Immature natural killer cell (primary cell): ENCODE data around the gene RAI14. TPM values are rescaled to one million over a fixed set of nuclear protein-coding genes. Genes with fewer than 3 reads are reported as not detected.
"Not testable (repeated sequence)": the region's sequence is repeated elsewhere in the genome, so short reads cannot be mapped to it uniquely, and the experiment has no call there.

Experiments used
- DNase-seq, 3 donors: peaks; one replicate each; pipeline ENCODE4 v3.0.0; 2022; ENCODE audit warnings: mixed read lengths in 1 of 3
- H3K27ac Mint-ChIP-seq, 6 donors: one replicate each; pipeline ENCODE4 v1.8.0; 2020; ENCODE audit warnings: mixed read lengths in 6 of 6, mild to moderate bottlenecking in 5 of 6, inconsistent platforms in 4 of 6, moderate library complexity in 3 of 6
- H3K27me3 Mint-ChIP-seq, 3 donors: one replicate each; pipeline ENCODE4 v1.8.0; 2020 to 2021; ENCODE audit warnings: low read depth in 3 of 3, mild to moderate bottlenecking in 3 of 3, mixed read lengths in 3 of 3, moderate library complexity in 3 of 3, inconsistent platforms in 1 of 3
- H3K36me3 Mint-ChIP-seq, 3 donors: one replicate each; pipeline ENCODE4 v1.8.0; 2020; ENCODE audit warnings: mixed read lengths in 3 of 3, inconsistent platforms in 2 of 3, mild to moderate bottlenecking in 2 of 3
- H3K4me1 Mint-ChIP-seq, 2 donors: one replicate each; pipeline ENCODE4 v1.8.0; 2020; ENCODE audit warnings: inconsistent platforms in 2 of 2, mild to moderate bottlenecking in 2 of 2, mixed read lengths in 2 of 2, moderate library complexity in 1 of 2
- H3K4me3 Mint-ChIP-seq, 5 donors: one replicate each; pipeline ENCODE4 v1.8.0; 2020; ENCODE audit warnings: mild to moderate bottlenecking in 5 of 5, mixed read lengths in 5 of 5, inconsistent platforms in 3 of 5, moderate library complexity in 3 of 5
- H3K9me3 Mint-ChIP-seq, 6 donors: one replicate each; pipeline ENCODE4 v1.8.0; 2020; ENCODE audit warnings: mild to moderate bottlenecking in 6 of 6, mixed read lengths in 6 of 6, inconsistent platforms in 4 of 6, moderate library complexity in 3 of 6
- polyA plus RNA-seq, 3 donors: library from polyadenylated mRNA; unstranded; fragments of 300-500 nt; fragmentation: Illumina TruSeq; gene quantifications; one replicate each; pipeline ENCODE4 v1.2.3, GENCODE V29; 2021

The RAI14 gene
- polyA plus RNA-seq, 3 donors from 2014 or later: 0.97 to 6.6 TPM; not detected in 1

DNA sequence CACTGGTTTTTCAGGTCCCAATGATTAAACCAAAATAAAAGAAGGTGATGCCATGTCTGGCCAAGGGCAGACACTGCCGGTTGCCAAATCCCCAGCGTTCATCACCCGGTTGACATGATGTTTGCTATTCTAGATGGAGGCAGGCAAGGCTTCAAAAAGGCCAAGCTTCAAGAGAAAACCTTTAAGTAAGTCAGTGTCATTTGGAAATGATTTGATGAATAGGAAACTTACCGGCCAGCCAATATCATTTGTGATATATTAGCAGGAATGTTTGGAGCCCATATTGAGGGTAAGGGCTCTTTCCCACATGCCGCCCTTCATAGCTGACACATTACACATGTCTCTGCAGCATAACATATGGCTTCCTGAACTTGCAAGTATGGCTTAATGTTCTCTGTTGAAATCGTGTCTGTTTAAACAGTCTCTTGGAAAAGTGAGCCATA lies 93.3 kb downstream of the RAI14 start:
- no peak overlapping the region for H3K27ac Mint-ChIP-seq
- H3K4me3 Mint-ChIP-seq: no peak overlapping the region
- no peaks in the 10 kb centered on the region for H3K36me3 Mint-ChIP-seq
- peaks cover 0 to 1% of the 10 kb centered on the region in 2 donors for H3K4me1 Mint-ChIP-seq
- peaks cover 0 to 4% (median 2%) of the 10 kb centered on the region in 3 donors for H3K27me3 Mint-ChIP-seq
- no peak for DNase-seq
- H3K9me3 Mint-ChIP-seq: no peaks in the 10 kb centered on the region

DNA sequence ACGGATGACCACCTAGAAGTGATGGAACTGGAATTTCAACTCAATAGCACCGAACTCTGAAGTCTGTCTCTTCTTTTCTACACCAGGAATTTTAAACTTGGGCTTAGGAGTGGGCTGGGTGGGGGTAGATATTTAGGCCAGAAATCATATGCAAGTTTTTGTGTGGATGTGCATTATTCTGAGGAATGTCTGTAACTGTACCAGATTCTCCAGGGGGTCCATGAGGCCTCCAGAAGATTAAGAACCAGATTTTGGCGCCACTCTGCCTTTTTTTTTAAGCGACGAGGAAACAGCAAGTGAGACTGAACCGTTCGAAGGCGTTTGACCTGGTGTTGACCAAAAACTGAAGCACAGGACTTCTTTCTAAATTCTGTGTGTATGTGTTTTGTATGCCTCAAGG lies 94.1 kb downstream of the RAI14 start:
- Mint-ChIP-seq H3K4me3 (no peak overlapping the region), H3K27ac (no peak overlapping the region), H3K4me1 (peaks cover 0 to 1% of the 10 kb centered on the region in 2 donors), H3K36me3 (no peaks in the 10 kb centered on the region), H3K9me3 (no peaks in the 10 kb centered on the region), H3K27me3 (peaks cover 0 to 4% (median 2%) of the 10 kb centered on the region in 3 donors)
- no peak for DNase-seq

DNA sequence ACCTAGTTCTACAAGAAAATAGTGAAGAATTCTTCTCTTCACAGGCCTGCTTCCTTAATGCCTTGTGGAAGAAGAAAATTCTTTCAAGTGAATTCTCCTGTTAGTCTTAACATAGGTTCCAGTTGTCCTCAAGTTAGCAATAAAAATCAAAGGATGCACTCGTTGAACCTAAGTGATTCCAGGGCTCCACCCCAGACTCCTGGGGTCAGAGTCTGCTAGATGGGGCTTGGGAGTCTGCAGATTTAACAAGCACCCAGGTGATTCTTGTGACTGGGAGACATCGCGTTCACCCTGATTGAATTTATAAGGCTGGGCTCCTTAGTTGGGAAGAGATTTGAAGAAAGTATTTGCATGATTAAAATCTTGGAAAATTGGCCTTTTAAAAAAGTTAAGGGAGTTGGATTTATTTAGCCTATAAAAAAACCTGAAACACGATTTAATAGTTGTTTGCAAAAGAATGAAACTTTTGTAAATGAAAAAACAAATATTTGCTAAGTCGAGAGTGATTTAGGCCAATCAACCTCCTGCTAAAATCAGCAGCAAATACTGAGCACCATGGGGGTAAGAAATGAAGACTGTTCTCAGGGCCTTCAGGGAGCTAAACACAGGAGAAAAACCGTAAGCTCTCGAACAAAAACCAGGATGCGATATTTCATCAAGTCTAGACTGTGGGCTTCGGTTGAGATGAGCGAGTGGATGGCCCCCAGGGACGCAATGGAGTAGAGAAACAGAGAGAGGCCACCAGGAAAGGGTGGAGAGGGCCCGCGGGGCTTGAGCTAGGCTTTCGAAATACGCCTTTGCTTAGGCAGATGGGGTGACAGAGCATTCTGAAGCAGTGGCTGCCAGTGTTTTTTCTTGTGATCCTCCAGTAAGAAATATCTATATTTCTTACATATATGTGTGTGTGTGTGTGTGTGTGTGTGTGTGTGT lies 95.9 kb downstream of the RAI14 start:
- DNase-seq: no peak
- H3K9me3 Mint-ChIP-seq: no peaks in the 10 kb centered on the region
- H3K36me3 Mint-ChIP-seq: no peaks in the 10 kb centered on the region
- no peaks in the 10 kb centered on the region for H3K4me1 Mint-ChIP-seq
- H3K4me3 Mint-ChIP-seq: no peak overlapping the region
- no peak overlapping the region for H3K27ac Mint-ChIP-seq
- no peaks in the 10 kb centered on the region for H3K27me3 Mint-ChIP-seq

DNA sequence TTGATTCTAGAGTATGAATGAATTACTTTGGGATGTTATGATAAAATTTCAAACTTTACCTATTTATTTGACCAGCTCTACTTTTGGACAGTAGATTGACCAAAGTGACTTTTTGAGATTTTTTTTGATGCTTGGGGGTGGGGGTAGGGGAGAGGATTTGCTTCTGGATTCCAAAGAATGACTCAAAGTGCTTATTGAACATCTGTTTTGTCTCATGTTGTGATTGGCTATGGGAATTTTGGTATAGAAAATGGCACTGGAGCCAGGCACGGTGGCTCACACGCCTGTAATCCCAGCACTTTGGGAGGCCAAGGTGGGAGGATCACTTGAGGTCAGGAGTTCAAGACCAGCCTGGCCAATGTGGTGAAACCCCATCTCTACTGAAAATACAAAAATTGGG lies 97.1 kb downstream of the RAI14 start:
- H3K9me3 Mint-ChIP-seq, H3K4me1 Mint-ChIP-seq, H3K27ac Mint-ChIP-seq, DNase-seq, H3K36me3 Mint-ChIP-seq, H3K27me3 Mint-ChIP-seq, H3K4me3 Mint-ChIP-seq: not testable (repeated sequence)

DNA sequence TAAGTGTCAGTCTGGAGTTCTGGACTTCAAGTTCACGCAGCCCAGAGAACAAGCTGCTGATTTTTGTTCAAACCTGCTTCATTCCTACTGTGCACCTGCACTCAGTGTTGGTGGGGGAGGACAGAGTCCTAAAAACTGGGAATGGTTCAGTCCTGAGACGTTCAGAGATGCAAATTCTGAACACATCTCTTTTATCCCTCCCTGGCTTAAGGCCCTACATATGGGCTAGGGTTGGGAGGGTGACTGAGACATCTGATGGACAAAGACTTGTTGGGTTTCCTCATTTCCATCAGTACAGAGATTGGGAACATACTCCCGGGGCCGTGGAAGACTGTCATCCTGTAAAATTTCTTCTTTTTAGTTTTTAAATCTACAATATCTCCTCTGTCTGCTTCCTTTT lies 99.8 kb downstream of the RAI14 start:
- DNase-seq: no peak
- no peaks in the 10 kb centered on the region for H3K4me1 Mint-ChIP-seq
- no peaks in the 10 kb centered on the region for H3K27me3 Mint-ChIP-seq
- H3K27ac Mint-ChIP-seq: no peak overlapping the region
- no peaks in the 10 kb centered on the region for H3K36me3 Mint-ChIP-seq
- no peaks in the 10 kb centered on the region for H3K9me3 Mint-ChIP-seq
- no peak overlapping the region for H3K4me3 Mint-ChIP-seq

DNA sequence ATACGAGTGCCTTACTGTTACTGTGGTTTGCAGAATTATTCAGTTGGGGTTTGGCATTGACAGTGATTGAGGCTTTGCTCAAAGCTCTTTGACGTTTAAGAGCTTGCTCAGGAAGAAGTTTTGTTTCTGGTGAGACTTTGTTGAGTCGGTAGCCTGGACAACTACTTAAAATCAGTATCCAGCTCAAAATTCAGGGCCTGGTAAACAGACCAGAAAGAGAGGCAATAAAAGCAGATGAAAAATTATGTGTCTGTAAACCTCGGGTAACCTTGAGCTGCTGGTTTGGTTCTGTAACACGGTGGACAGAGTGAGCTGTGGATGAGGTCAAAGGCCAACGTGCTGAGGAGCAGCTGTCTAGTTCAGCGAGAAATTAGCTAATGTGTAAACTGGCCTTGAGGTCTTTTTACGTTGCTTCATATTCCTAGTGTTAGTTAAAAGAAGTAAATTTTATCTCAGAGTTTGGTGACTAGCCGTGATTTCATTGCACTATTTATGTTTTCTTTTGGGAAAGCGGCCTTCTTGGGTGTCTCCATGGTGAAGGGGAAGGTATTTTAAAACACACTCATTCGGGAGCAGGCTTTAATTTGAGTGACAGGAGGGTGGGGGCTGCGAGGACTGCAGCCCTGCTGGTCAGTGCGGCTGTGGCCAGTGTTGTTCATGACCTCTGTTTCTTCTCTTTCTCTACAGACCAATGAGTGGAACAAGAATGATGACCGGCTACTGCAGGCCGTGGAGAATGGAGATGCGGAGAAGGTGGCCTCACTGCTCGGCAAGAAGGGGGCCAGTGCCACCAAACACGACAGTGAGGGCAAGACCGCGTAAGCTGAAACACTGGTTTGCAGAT lies 100.9 kb downstream of the RAI14 start:
- H3K27me3 Mint-ChIP-seq: peaks cover 0 to 2% (median 0%) of the 10 kb centered on the region in 3 donors
- no peaks in the 10 kb centered on the region for H3K9me3 Mint-ChIP-seq
- H3K27ac Mint-ChIP-seq: no peak overlapping the region
- H3K4me3 Mint-ChIP-seq: no peak overlapping the region
- no peak for DNase-seq
- no peaks in the 10 kb centered on the region for H3K4me1 Mint-ChIP-seq
- no peaks in the 10 kb centered on the region for H3K36me3 Mint-ChIP-seq

DNA sequence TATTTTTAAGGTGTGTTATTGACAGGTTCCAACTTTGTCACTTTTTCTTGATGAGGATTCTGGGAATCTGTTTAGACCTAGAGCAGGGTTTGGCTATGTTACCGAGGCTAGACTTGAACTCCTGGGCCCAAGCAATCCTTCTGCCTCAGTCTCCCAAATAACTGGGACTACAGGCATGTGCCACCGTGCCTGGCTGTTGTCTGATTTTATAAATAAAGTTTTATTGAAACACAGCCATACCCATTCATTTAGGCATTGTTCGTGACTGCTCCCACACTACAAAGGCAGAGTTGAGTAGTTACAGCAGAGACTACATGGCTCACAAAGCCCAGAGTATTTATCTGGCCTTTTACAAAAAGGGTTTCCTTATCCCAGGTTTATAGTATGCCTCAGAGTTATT lies 102.4 kb downstream of the RAI14 start:
- Mint-ChIP-seq H3K4me1 (no peaks in the 10 kb centered on the region), H3K36me3 (no peaks in the 10 kb centered on the region), H3K9me3 (no peaks in the 10 kb centered on the region), H3K27ac (no peak overlapping the region), H3K4me3 (no peak overlapping the region), H3K27me3 (peaks cover 0 to 2% (median 0%) of the 10 kb centered on the region in 3 donors)
- DNase-seq: no peak

DNA sequence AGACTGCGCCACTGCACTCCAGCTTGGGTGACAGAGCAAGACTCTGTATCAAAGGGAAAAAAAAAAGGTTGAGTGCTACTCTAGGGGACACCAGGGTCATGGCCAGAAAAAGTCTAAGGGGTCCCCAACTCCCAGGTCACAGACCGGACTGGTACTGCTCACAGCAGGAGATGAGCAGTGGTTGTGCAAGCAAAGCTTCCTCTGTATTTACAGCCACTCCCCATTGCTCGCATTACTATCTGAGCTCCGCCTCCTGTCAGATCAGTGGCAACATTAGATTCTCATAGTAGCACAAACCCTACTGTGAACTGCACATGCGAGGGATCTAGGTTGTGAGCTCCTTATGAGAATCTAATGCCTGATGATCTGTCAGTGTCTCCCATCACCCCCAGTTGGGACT lies 103.1 kb downstream of the RAI14 start:
- H3K4me1 Mint-ChIP-seq, H3K27me3 Mint-ChIP-seq, DNase-seq, H3K9me3 Mint-ChIP-seq, H3K4me3 Mint-ChIP-seq, H3K36me3 Mint-ChIP-seq, H3K27ac Mint-ChIP-seq: not testable (repeated sequence)

DNA sequence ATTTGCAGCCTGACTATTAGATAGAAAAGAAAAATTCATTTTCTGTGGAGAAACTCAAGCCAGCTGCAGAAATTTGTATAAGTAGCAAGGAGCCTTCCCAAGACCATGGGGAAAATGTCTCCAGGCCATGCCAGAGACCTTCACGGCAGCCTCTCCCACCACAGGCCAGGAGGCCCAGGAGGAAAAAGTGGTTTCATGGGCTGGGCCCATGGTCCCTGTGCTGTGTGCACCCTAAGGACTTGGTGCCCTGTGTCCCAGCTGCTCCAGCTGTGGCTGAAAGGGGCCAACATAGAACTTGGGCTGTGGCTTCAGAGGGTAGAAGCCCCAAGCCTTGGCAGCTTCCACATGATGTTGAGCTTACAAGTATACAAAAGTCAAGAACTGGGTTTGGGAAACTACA lies 109.5 kb downstream of the RAI14 start:
- Mint-ChIP-seq H3K27me3 (peaks cover 0 to 5% (median 2%) of the 10 kb centered on the region in 3 donors), H3K9me3 (no peaks in the 10 kb centered on the region), H3K4me1 (no peaks in the 10 kb centered on the region), H3K36me3 (no peaks in the 10 kb centered on the region), H3K4me3 (no peak overlapping the region), H3K27ac (no peak overlapping the region)
- no peak for DNase-seq

DNA sequence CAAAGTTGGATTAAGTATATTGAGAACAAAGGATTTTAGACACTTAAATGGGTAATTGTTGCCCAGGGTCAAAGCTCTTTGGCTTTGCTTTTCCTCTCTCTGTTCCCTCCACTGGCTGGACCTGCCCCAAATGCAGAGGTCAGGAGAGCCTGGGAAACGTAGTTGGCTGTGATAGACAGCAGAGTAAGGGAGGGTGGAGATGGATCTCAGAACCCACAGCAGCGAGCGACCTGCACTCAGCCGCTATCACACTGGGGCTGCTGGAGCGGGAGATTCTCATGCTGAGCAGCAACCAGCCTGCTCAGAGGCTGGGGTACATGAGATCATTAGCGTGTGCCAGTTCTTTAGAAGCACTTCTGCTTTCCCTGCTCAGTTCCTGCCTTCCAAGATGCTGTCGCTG lies 111.1 kb downstream of the RAI14 start:
- Mint-ChIP-seq H3K9me3 (no peaks in the 10 kb centered on the region), H3K4me1 (no peaks in the 10 kb centered on the region), H3K27ac (no peak overlapping the region), H3K27me3 (peaks cover 0 to 3% (median 2%) of the 10 kb centered on the region in 3 donors), H3K36me3 (no peaks in the 10 kb centered on the region), H3K4me3 (no peak overlapping the region)
- no peak for DNase-seq

DNA sequence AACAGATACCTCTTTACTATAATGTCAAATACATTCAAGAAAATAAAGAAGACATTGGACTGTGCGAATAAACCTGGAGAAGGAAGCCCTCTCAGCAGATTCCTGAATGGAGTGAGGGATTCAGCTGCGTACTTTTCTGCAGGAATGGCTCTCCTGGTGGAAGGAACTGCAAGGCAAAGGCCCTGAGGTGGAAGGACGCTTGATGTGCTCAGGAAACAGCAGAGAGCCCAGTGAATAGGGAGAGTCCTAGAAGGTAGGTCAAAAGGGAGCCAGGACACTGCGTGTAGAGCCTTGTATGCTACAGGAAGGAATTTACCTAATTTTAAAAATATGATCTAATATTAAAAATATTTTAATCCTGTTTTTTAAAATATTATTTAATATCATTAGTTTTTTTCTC lies 114.4 kb downstream of the RAI14 start:
- Mint-ChIP-seq H3K9me3 (peaks cover 0 to 4% (median 0%) of the 10 kb centered on the region in 6 donors), H3K4me1 (no peaks in the 10 kb centered on the region), H3K36me3 (no peaks in the 10 kb centered on the region), H3K27ac (no peak overlapping the region), H3K4me3 (no peak overlapping the region), H3K27me3 (peaks cover 0 to 9% (median 7%) of the 10 kb centered on the region in 3 donors)
- DNase-seq: no peak

DNA sequence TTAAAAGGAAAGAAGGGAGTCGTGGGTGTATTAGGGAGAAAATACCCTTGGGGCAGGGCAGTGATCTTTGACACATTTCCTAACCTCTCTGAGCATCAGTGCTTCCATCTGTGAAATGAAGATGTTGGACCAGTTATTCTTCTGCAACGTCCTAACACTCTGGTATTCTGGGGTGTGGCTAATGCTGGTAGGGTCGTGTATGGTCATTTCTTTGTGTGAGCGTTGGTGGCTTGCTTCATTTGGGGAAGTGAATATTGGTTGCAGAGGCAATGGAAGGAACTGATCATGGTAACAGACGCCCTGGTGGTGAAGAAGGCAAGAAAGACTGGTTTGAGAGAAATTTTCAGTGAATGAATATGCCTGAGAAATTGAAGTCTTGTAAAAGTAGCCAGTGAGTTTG lies 114.9 kb downstream of the RAI14 start:
- H3K4me3 Mint-ChIP-seq: no peak overlapping the region
- DNase-seq: no peak
- peaks cover 0 to 10% (median 7%) of the 10 kb centered on the region in 3 donors for H3K27me3 Mint-ChIP-seq
- H3K9me3 Mint-ChIP-seq: peaks cover 0 to 4% (median 0%) of the 10 kb centered on the region in 6 donors
- no peaks in the 10 kb centered on the region for H3K4me1 Mint-ChIP-seq
- no peak overlapping the region for H3K27ac Mint-ChIP-seq
- no peaks in the 10 kb centered on the region for H3K36me3 Mint-ChIP-seq

DNA sequence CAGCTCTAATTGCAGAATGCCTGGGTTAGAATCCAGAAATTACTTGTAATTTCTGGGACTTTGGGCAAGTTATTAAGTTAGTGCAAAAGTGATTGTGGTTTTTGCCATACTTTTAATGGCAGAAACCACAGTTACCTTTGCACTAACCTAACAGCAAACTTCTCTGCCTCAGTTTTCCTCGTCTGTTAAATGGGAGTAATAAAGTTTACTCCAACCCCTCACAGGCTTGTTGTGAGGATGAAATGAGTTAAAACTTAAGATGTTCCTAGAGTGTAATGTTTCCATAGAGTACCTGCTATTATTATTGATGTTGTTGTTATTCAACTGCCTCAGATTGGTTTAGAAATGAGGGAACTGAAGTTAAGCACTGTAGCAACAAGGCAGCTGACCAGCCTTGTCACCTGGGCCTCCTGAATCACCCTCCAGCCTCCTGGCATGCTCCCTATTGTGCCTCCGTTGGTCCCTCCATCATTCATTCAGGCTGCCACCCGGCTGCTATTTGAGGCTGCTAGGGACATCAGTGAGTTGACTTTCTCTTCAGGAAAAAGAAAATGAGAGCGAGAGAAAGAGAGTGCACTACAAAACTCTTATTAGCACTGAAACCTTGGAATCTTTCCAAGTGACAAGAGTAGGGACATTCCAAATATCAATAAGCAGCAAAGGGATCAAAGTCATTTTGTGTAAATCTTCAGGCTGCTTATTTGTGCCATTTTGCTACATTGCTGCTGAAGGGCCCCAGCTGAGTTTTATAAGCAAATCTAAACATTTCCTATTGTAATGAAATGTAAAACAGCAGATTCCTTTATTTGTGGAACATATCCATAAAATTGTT lies 116.4 kb downstream of the RAI14 start:
- Mint-ChIP-seq H3K27me3 (peaks cover 0 to 10% (median 7%) of the 10 kb centered on the region in 3 donors), H3K36me3 (no peaks in the 10 kb centered on the region), H3K4me3 (no peak overlapping the region), H3K4me1 (no peaks in the 10 kb centered on the region), H3K27ac (no peak overlapping the region), H3K9me3 (peaks cover 0 to 6% (median 0%) of the 10 kb centered on the region in 6 donors)
- no peak for DNase-seq
